HepG2 (cell line): ENCODE results near the gene TEX22.

Experiments used
- ASH2L ChIP-seq: fragments of 300-600, 200-600 bp; sonication (generic); IDR thresholded peaks from 2 replicates; pipeline ENCODE4 v1.7.0; 2017; ENCODE audit warnings: low read depth, mild to moderate bottlenecking, moderate library complexity, mixed read lengths, low read length; ENCODE audit not compliant: insufficient read length
- HIVEP1 ChIP-seq: sonication (generic); formaldehyde crosslinking; IDR thresholded peaks from 2 replicates; pipeline ENCODE4 v1.4.0; 2020; ENCODE audit warnings: mild to moderate bottlenecking, missing genetic modification reagents
- HOXD1 ChIP-seq: sonication (generic); formaldehyde crosslinking; IDR thresholded peaks from 2 replicates; pipeline ENCODE4 v1.5.0; 2020; ENCODE audit warnings: missing genetic modification reagents
- KDM5B ChIP-seq: sonication (generic); formaldehyde crosslinking; IDR thresholded peaks from 2 replicates; pipeline ENCODE4 v1.4.0; 2020; ENCODE audit warnings: missing genetic modification reagents, mild to moderate bottlenecking, borderline replicate concordance
- RAD21 ChIP-seq: fragments of 450-650 bp; formaldehyde crosslinking; IDR thresholded peaks from 2 replicates; pipeline ENCODE4 v1.5.0; 2020; ENCODE audit warnings: mild to moderate bottlenecking
- TBP ChIP-seq: sonication (generic); formaldehyde crosslinking; IDR thresholded peaks from 2 replicates; pipeline ENCODE4 v1.5.0; 2020; ENCODE audit warnings: missing genetic modification reagents
- YY1 ChIP-seq: IDR thresholded peaks from 2 replicates; pipeline ENCODE4 v1.6.1; 2011; ENCODE audit warnings: low read length, low read depth, moderate library complexity, mild to moderate bottlenecking; ENCODE audit not compliant: insufficient read depth, insufficient replicate concordance

DNA sequence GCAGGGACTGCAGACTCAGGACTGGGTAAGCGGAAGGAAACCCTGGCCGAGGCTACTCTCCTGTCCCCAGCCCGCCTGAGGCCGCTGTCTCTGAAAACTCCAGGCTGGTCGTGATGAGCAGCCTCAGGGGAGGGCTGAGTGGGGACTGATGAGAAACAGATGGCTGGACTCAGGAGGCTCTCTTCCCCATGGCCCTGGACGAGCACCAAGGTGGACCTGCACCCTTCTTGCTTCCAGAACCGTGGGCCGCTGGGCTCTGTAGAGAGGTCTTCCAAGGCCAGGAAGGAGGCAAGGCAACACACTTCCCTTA is 1.1 kb downstream of the TEX22 start:
- TF ChIP-seq HIVEP1: no peak
- no peak for TF ChIP-seq HOXD1 (CRISPR knock-in tag)
- TF ChIP-seq TBP (CRISPR knock-in tag): no peak
- no peak for TF ChIP-seq RAD21 (CRISPR knock-in tag)
- no peak for TF ChIP-seq ASH2L
- TF ChIP-seq YY1: no peak
- TF ChIP-seq KDM5B (CRISPR knock-in tag): no peak
